ENCODE measurements around the gene EFEMP1.

GRCh38 chr2:55865096-55865835 lies 58.3 kb downstream of the EFEMP1 start:
- TF ChIP-seq CTCF (IDR thresholded peaks at IDR 0.05), result no peak
- no peak for TF ChIP-seq RFX5 (IDR thresholded peaks at IDR 0.05; ENCODE audit: low read length)
- no peak for TF ChIP-seq POLR2AphosphoS5 (IDR thresholded peaks at IDR 0.05; ENCODE audit: low read depth, low read length)

Measured in SK-N-SH (cell line).